SU-DHL-6 (cell line): ENCODE data around the gene HOXA6.

Experiments
- H2AFZ ChIP-seq: fragments of 200-600 bp; sonication (generic); 2 replicates; pipeline ENCODE4 v1.6.1; 2014; ENCODE audit warnings: low read depth, mild to moderate bottlenecking, moderate library complexity, mixed read lengths, antibody characterized with exemption, low read length; ENCODE audit not compliant: severe bottlenecking
- H3F3A ChIP-seq: fragments of 200-600 bp; shearing (Covaris generic); 2 replicates; pipeline ENCODE4 v1.6.0; 2016; ENCODE audit warnings: antibody characterized with exemption, mild to moderate bottlenecking; ENCODE audit not compliant: insufficient read depth
- H3K27ac ChIP-seq: fragments of 200-600 bp; sonication (generic); 2 replicates; pipeline ENCODE4 v1.5.1; 2016; ENCODE audit warnings: low read depth, mild to moderate bottlenecking, low read length, moderate library complexity, mixed read lengths
- H3K27me3 ChIP-seq: fragments of 200-600 bp; sonication (generic), shearing (Covaris generic); 2 replicates; pipeline ENCODE4 v1.6.0; 2014; ENCODE audit warnings: mild to moderate bottlenecking, low read length
- H3K36me3 ChIP-seq: fragments of 200-600 bp; sonication (generic); 2 replicates; pipeline ENCODE4 v1.6.1; 2014; ENCODE audit warnings: mild to moderate bottlenecking, low read length, mixed read lengths
- H3K4me2 ChIP-seq: fragments of 300-600, 200-600 bp; shearing (Covaris generic), sonication (generic); 2 replicates; pipeline ENCODE4 v1.6.0; 2014; ENCODE audit warnings: low read length, low read depth, mild to moderate bottlenecking; ENCODE audit not compliant: poor library complexity, severe bottlenecking
- H3K4me3 ChIP-seq: fragments of 200-600 bp; sonication (generic); 2 replicates; pipeline ENCODE4 v1.5.1; 2014; ENCODE audit warnings: antibody characterized with exemption, low read length, mild to moderate bottlenecking, mixed read lengths; ENCODE audit not compliant: insufficient read depth, poor library complexity, severe bottlenecking
- H3K79me2 ChIP-seq: fragments of 200-600 bp; sonication (generic); 2 replicates; pipeline ENCODE4 v1.6.1; 2014; ENCODE audit warnings: mild to moderate bottlenecking, low read length, moderate library complexity; ENCODE audit not compliant: insufficient read depth
- H3K9ac ChIP-seq: fragments of 200-600 bp; sonication (generic); 2 replicates; pipeline ENCODE4 v1.7.0; 2014; ENCODE audit warnings: mild to moderate bottlenecking, low read length
- H3K9me2 ChIP-seq: fragments of 200-600 bp; sonication (generic); replicated peaks from 2 replicates; pipeline ENCODE4 v1.6.1; 2014; ENCODE audit warnings: low read length; ENCODE audit not compliant: insufficient read depth
- H3K9me3 ChIP-seq: fragments of 200-600 bp; sonication (generic); 2 replicates; pipeline ENCODE4 v1.6.1; 2014; ENCODE audit warnings: low read length, mixed read lengths; ENCODE audit not compliant: insufficient read depth
- H4K20me1 ChIP-seq: fragments of 200-600 bp; sonication (generic); 2 replicates; pipeline ENCODE4 v1.6.1; 2014; ENCODE audit warnings: low read depth, mild to moderate bottlenecking, antibody characterized with exemption, low read length, moderate library complexity, mixed read lengths
- EZH2phosphoT487 ChIP-seq: fragments of 200-600 bp; sonication (generic), shearing (Covaris generic); conservative IDR thresholded peaks from 2 replicates; pipeline ENCODE4 v1.6.1; 2018; ENCODE audit warnings: mild to moderate bottlenecking, antibody characterized with exemption, low read length, moderate library complexity, mixed read lengths
- TF ChIP-seq, protein P1 (sequence below): fragments of 200-600 bp; sonication (generic); IDR thresholded peaks from one replicate; pipeline ENCODE4 v1.5.1; 2017; ENCODE audit warnings: antibody characterized with exemption, mild to moderate bottlenecking, low read length, moderate library complexity; ENCODE audit not compliant: insufficient read depth, poor library complexity, severe bottlenecking

HOXA6 gene

DNA sequence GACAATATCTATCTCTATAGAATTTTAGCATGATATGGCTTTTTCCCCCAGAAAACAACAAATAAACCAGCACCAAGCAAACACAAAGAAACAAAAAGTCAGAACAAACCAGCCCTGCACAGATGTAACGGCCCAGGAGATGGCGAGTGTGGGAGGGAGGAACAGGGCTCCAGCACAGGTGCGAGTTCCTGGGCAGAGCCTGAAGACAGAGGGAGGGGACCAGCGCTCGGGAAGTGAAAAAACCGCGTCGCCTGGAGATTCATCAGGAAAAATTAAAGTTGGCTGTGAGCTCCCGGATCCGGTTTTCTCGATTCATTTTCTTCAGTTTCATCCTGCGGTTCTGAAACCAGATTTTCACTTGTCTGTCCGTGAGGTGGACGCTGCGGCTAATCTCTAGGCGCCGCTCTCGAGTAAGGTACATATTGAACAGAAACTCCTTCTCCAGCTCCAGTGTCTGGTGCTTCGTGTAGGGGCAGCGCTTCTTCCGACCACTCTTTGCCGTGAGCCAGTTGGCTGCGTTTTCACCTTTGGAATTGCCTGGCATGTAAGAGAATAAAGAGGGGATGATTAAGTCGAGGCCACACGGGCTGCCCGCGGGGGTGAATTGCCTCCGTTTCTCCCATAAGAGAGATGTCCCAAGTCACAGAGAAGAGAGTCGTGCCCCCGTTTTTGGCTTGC, 24.2 kb upstream of the HOXA6 start:
- Histone ChIP-seq H3K9ac (no peak overlapping the region), H3K9me2 (no peaks in the 10 kb centered on the region), H3K36me3 (no peaks in the 10 kb centered on the region), H4K20me1 (no peaks in the 10 kb centered on the region), H2AFZ (no peak overlapping the region), H3K79me2 (no peaks in the 10 kb centered on the region), H3K27ac (no peak overlapping the region), H3K4me2 (no peak overlapping the region), H3F3A (no peaks in the 10 kb centered on the region), H3K27me3 (no peaks in the 10 kb centered on the region), H3K9me3 (no peaks in the 10 kb centered on the region), H3K4me3 (no peak overlapping the region)
- TF ChIP-seq EZH2phosphoT487, result no peak
- TF ChIP-seq, protein P1, sequence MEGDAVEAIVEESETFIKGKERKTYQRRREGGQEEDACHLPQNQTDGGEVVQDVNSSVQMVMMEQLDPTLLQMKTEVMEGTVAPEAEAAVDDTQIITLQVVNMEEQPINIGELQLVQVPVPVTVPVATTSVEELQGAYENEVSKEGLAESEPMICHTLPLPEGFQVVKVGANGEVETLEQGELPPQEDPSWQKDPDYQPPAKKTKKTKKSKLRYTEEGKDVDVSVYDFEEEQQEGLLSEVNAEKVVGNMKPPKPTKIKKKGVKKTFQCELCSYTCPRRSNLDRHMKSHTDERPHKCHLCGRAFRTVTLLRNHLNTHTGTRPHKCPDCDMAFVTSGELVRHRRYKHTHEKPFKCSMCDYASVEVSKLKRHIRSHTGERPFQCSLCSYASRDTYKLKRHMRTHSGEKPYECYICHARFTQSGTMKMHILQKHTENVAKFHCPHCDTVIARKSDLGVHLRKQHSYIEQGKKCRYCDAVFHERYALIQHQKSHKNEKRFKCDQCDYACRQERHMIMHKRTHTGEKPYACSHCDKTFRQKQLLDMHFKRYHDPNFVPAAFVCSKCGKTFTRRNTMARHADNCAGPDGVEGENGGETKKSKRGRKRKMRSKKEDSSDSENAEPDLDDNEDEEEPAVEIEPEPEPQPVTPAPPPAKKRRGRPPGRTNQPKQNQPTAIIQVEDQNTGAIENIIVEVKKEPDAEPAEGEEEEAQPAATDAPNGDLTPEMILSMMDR, result no peak

DNA sequence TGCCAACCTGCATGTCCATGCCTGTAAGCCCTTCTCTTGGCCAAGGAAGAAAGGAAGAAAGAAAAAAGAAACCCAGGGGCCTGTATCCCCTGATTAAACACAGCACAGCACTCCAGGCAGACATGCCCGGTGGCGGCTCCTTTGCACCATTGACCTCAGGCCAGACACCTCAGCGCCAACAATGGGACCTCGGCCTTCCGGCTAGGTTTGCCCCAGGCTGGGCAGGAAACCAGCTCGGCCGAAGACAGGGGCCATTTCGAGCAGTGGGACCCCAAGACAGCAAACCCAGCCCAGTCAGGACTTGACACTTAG, 23.7 kb upstream of the HOXA6 start:
- Histone ChIP-seq H4K20me1 (no peaks in the 10 kb centered on the region), H3K27ac (no peak overlapping the region)

DNA sequence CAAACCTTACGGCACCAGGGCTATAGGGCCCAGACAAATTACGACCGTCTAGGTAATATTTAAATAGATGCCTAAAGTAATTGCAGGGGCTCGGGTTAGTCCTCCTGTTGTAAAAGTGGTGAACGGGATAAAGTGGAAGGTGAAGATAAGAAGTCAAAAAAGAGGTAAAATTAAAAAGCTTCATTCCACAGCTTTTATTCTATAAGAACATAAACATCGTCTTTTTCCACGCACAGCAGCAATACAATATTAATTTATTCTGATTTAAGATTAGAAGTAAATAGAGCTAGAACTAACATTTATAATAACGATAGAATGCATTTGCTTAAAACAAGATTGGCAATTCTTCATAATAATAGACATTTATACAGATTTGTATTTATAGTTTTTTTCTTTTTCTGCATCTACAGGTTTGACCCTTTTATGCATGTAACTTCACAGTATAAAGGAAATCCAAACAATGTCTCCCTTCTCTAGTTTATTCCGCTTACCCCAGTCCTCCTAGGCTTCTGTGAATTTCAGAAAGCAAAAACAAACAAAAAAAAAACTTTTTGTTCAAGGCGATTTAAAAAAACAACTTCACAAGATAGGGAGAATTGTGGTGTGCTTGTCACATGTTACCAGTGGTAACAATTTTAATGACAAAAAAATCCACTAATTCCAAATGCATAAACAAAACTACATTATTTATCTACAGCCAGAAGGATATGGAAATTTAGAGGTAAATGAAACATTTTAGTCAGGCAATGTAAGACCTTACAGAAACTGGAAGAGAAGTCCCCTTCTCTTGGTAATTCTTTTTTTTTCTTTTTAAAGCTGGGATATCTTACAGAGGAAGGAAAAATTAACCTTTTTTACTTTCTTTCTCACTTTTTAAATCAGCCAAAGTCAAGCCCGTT, 23.1 kb upstream of the HOXA6 start:
- no peaks in the 10 kb centered on the region for H3K27me3 ChIP-seq
- H3K4me2 ChIP-seq, result no peak overlapping the region
- H3K9me3 ChIP-seq, result no peaks in the 10 kb centered on the region
- H3K27ac ChIP-seq, result no peak overlapping the region
- H3K9me2 ChIP-seq, result no peaks in the 10 kb centered on the region
- TF ChIP-seq EZH2phosphoT487, result no peak
- TF ChIP-seq, protein P1, result no peak
- H3K9ac ChIP-seq, result no peak overlapping the region
- H3K4me3 ChIP-seq, result no peak overlapping the region
- no peaks in the 10 kb centered on the region for H3F3A ChIP-seq
- H2AFZ ChIP-seq, result no peak overlapping the region
- H3K36me3 ChIP-seq, result no peaks in the 10 kb centered on the region
- H3K79me2 ChIP-seq, result no peaks in the 10 kb centered on the region
- H4K20me1 ChIP-seq, result no peaks in the 10 kb centered on the region

More for the DNA sequence above, 23.7 kb upstream of the HOXA6 start:
- Histone ChIP-seq H2AFZ (no peak overlapping the region), H3F3A (no peaks in the 10 kb centered on the region), H3K27me3 (no peaks in the 10 kb centered on the region), H3K9me3 (no peaks in the 10 kb centered on the region), H3K9me2 (no peaks in the 10 kb centered on the region), H3K4me2 (no peak overlapping the region), H3K9ac (no peak overlapping the region), H3K36me3 (no peaks in the 10 kb centered on the region), H3K4me3 (no peak overlapping the region), H3K79me2 (no peaks in the 10 kb centered on the region)
- TF ChIP-seq, protein P1, result no peak
- no peak for TF ChIP-seq EZH2phosphoT487
